Loucy (cell line): ENCODE results near the gene GSTM3.
A peak's percentile ranks its signal among the peaks of the same experiment; 100 is the strongest.

Source experiments
- CTCF ChIP-seq: fragments of 200-600 bp; sonication (generic); conservative IDR thresholded peaks from 2 replicates; pipeline ENCODE4 v1.5.1; 2014; ENCODE audit warnings: mild to moderate bottlenecking, antibody characterized with exemption, low read length
- EZH2phosphoT487 ChIP-seq: fragments of 200-600 bp; IDR thresholded peaks from 2 replicates; pipeline ENCODE4 v1.6.1; 2018; ENCODE audit warnings: antibody characterized with exemption, mild to moderate bottlenecking, moderate library complexity, borderline replicate concordance

DNA sequence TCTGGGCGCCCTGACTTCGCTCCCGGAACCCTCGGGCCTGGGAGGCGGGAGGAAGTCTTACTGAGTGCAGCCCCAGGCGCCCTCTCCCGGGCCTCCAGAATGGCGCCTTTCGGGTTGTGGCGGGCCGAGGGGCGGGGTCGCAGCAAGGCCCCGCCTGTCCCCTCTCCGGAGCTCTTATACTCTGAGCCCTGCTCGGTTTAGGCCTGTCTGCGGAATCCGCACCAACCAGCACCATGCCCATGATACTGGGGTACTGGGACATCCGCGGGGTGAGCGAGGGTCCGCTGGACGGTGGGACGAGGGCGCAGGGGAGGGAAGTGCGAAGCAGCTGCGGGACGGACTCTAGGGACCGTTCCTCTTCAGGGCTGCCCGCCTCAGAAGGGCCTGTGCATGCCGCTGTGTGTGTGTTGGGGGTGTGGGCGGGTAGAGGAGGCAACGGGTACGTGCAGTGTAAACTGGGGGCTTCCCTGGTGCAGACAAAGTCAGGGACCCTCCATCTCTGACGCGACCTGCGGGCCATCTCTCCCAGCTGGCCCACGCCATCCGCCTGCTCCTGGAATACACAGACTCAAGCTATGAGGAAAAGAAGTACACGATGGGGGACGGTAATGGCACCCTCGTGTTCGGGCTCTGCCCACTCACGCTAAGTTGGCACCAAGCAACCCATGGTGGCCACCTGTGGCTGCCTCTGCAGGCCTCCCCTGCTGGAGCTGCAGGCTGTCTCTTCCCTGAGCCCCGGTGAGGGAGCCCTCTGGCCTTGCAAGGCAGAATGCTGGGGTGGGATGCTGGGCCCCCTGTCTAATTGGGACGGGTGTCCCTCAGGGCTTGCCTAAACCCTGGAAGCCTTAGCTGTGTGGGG lies 53.0 kb downstream of the GSTM3 start, which contains the start of gene GSTM1:
- TF ChIP-seq CTCF = peak; percentile 28; the same call in 1 of the 2 replicates
- no peak for TF ChIP-seq EZH2phosphoT487
